GM19468 (cell line): ENCODE measurements around the gene CMTM7.
A peak's percentile ranks its signal among the peaks of the same experiment; 100 is the strongest.

ENCODE experiments used
- ATAC-seq: cut with Tn5 transposase; IDR thresholded peaks from one replicate; pipeline ENCODE4 v1.9.1; 2021; ENCODE audit warnings: mild to moderate bottlenecking, moderate library complexity, moderate number of reproducible peaks; ENCODE audit not compliant: unreplicated experiment; ENCODE audit errors: extremely low read depth

The CMTM7 gene

DNA sequence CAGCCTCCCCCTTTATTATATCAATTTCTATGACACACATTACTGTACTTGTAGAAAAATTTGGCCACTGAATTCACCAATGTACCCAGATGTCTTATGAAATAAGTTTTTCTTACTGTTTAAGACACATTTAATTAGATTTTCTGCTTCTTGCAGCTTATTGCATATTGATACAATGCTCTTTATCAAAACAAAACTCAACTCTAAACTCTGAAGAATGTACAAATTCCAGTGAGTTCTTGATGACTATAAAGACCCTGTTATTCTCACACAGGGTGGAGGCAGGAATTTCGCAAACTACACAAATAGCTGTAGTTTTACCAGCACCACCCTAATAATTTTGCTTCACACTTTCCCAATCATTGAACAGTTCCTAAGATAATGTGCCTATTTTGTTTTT lies 89.0 kb downstream of the CMTM7 start:
- ATAC-seq: no peak

- no peak for ATAC-seq
These were observed 90.4 kb downstream of the CMTM7 start for GRCh38 chr3:32481791-32482631.

GRCh38 chr3:32482693-32483092 lies 91.0 kb downstream of the CMTM7 start:
- ATAC-seq: no peak

DNA sequence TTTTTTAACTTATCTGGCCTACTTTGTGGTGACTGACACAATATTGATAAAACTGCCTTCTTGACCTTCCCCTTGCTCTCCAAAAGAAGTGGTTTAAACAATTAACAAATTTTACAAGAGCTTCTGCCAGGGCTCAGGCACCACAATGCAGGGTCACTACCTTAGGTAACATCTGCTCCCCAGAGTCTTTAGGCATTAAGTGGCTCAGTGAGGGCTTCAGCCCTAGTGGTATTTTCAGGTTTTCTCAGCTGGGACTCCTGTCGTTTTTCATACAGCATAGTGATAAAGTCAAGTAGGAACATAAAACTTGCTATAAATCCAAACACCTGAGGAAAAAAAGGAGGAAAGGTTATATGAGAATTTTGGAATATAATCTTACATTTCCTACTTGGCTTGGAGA lies 92.1 kb downstream of the CMTM7 start:
- no peak for ATAC-seq

DNA sequence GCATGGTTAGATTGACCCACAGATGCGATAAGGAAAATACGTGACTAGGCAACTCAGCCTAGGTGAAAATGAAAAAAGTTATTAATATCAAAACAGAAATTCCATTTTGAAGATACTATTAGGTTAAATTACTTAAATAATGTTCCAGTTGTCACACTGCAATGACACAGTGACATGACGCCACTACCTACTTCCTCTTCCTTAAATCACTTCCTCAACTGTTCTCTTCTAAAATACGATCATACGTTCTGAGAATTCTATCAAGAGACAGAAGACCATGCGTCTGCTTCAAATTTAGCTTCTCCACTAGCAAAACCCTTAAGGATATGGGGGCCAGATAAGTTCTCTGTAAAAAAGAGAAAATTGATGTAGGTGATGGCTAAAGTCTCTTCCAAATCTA lies 92.8 kb downstream of the CMTM7 start:
- ATAC-seq: no peak

DNA sequence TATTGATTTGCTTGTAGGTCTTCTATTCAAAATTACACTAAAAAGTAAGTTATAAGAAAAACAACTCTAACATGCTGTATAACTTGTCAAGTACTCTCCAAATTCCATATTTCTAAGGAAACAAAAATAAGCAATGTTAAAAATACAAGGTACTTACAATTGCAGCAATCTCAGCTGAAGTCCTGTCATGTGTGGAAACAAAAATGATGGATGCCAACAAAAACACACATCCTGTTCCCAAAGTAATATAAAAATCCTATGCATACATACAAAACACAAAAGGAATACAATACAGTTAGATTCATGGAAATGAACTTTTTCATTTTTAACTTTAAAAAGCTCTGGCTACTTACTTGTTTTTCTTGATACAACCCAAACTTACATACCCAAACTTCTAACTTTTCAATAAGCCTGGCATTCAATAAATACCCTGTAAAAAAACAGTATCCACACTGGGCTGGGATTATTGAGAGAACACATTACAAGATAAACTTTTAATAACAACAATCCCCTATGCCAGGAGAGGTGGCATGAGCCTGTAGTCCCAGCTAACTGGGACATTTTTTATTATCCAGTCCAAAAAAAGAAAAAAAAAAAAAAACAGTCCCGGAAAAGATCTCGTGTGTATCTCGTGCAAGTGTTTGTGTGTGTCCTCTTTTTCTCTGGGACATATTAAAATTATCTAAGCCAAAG lies 96.3 kb downstream of the CMTM7 start:
- no peak for ATAC-seq

- no peak for ATAC-seq
These were observed 96.9 kb downstream of the CMTM7 start for GRCh38 chr3:32488474-32489008.

GRCh38 chr3:32492684-32493436 lies 101.2 kb downstream of the CMTM7 start:
- ATAC-seq: no peak

DNA sequence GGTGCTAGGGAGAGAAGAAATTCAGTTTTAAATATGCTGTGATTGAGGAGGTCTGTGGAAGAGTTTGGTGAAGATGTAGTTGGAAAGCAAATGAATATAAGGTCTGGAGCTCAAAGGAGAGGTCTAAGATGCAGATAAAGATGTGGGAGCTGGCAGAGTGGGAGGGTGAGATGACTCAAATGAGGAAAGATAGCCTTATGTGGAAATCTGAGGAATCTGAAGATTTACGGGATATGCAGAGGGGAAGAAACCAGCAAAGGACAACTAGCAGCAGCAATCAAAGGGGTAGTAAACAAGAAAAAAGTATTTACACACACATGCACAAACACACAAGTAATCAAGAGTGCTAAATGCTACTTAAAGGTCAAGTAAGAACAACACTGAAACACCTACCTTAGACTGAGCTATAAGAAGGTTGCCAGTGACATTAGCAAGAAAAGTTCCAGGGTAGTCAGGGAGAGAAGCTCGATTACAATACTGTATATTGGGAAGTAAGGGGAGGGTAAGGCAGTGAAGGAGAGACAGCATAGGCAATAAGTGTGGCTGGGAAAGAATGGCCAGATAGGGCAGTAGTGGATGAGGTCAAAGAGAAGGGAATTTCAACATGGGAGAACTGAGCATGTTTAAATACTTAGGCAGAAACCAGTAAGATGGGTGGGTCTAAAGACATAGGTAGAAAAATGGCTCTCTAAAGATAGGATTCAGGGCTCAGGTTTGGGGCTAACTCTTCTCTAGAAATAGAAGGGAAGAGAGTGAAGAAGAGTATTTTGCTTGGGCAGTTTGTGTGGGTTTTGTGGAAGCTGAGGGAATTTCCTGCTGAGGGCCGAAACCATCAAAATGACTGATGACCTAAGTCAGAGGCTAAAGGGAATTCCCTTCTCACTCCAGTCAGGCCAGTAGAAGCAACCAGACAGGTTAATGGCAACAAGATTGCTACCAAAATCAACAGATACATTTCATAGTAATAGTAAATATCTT lies 102.1 kb downstream of the CMTM7 start:
- no peak for ATAC-seq

GRCh38 chr3:32495085-32495484 lies 103.4 kb downstream of the CMTM7 start:
- no peak for ATAC-seq

DNA sequence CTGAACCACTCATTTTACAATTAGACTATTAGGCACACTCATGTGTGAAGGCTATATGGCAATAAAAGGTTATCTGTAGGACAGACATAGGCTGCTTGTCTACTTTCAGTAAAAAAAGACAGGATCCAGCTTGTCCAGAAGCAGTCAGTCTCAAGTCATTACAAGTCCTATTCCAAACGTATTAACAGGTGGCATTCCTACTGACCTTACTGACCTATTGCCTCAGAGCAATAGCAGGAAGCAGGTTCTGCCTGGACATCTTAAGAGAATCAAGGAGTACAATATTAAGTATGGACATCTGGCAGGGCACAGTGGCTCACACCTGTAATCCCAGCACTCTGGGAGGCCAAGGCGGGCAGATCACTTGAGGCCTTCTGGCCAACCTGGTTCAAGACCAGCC lies 104.0 kb downstream of the CMTM7 start:
- no peak for ATAC-seq

- ATAC-seq: no peak
These were observed 106.6 kb downstream of the CMTM7 start for GRCh38 chr3:32498252-32498651.

GRCh38 chr3:32498992-32499391 lies 107.3 kb downstream of the CMTM7 start:
- ATAC-seq: no peak

DNA sequence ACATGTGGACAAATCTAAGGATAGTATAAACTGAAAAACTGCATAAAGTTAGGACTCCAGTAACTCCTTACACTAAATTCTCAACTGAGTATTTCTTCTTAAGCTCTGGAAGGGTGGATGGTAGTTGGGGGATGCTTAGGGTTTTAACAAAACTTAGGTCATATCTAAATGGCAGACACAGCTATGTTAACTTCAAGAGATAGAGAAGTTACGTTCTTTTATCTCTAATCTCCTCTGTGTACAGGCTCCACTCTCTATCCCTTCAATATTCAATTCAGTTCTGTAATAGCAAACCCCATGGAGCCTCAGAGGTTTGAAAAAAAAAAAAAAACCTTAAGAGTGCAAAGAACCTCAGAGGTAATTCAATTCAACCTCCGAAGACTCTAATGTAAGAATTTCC lies 107.9 kb downstream of the CMTM7 start:
- no peak for ATAC-seq

GRCh38 chr3:32500231-32500630 lies 108.6 kb downstream of the CMTM7 start:
- ATAC-seq: no peak

DNA sequence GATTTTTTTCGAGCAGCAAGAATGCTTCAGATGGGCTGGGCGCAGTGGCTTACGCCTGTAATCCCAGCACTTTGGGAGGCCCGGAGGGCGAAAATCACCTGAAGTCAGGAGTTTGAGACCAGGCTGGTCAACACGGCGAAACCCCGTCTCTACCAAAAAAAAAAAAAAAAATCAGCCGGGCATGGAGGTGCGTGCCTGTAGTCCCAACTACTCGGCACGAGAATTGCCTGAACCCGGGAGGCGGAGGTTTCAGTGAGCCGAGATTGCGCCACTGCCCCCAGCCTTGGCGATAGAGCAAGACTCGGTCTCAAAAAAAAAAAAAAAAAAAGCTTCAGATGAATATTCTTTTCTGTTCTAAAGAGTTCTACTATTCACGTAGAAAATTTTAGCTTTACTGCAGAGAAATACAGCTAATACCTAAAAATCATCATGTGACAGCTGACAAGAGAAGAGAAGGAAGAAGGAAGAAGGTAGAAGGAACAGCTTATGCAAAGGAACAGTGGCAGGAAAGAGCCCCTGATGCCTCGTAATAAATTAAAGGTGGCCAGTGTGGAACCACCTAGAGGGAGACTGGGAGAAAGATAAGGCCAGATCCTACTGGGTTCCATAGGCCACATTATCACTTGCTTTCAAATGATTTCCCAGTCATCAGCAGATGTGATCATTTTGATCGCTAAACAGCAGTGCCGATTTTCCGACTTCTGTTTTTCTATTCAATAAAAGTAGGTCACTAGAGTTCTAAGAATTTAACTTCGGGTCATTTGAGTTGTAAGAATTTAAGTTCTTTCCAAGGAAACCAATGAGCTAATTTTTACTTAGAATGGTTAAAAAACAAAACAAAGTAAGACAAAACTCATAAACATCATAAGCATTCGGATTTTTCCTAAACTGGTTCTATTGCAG lies 109.5 kb downstream of the CMTM7 start:
- no peak for ATAC-seq

GRCh38 chr3:32501783-32502117 lies 110.1 kb downstream of the CMTM7 start:
- no peak for ATAC-seq

GRCh38 chr3:32502118-32502945 lies 110.7 kb downstream of the CMTM7 start, which contains the start of gene CMTM6:
Gene CMTM6 (minus strand): TSS chr3:32502852. CDS start chr3:32502745, 107 bp downstream.
- peak; percentile 58 for ATAC-seq
